Activated CD4-positive, alpha-beta memory T cell treated with anti-CD3 and anti-CD28 coated beads, Interleukin-2, amount 10 ng/mL, durations not matched to agents 7 days and 5 days (primary cell): Measurements from ENCODE around the gene ASF1A. TPM values are rescaled to one million over a fixed set of nuclear protein-coding genes. Genes with fewer than 3 reads are reported as not detected.
A peak's percentile ranks its signal among the peaks of the same experiment; 100 is the strongest.

Source experiments
- CTCF ChIA-PET: fragments of 350-600 bp; sonication (Branson Sonifier 250); formaldehyde crosslinking; loops from one replicate; lab custom pipeline; 2021; ENCODE audit warnings: antibody characterized with exemption, inconsistent platforms; lab: Charles Lee
- POLR2A ChIA-PET: fragments of 350-600 bp; sonication (Branson Sonifier 250); formaldehyde crosslinking; loops from one replicate; lab custom pipeline; 2021; ENCODE audit warnings: antibody characterized with exemption; lab: Charles Lee
- DNase-seq: peaks from one replicate; pipeline ENCODE4 v3.0.0-alpha.2; 2020
- H3K27ac Mint-ChIP-seq: one replicate; pipeline ENCODE4 v1.8.0; 2021; ENCODE audit warnings: mild to moderate bottlenecking, mixed read lengths
- H3K27me3 Mint-ChIP-seq: one replicate; pipeline ENCODE4 v1.8.0; 2021; ENCODE audit warnings: mixed read lengths
- H3K36me3 Mint-ChIP-seq: one replicate; pipeline ENCODE4 v1.8.0; 2021; ENCODE audit warnings: low read depth, mixed read lengths
- H3K4me1 Mint-ChIP-seq: one replicate; pipeline ENCODE4 v1.8.0; 2021; ENCODE audit warnings: mixed read lengths
- H3K4me3 Mint-ChIP-seq: one replicate; pipeline ENCODE4 v1.8.0; 2021; ENCODE audit warnings: mild to moderate bottlenecking, mixed read lengths
- H3K9me3 Mint-ChIP-seq: one replicate; pipeline ENCODE4 v1.8.0; 2021; ENCODE audit warnings: mixed read lengths
- total RNA-seq, 2 experiments: library from RNA; stranded (reverse); gene quantifications; one replicate each; pipeline ENCODE4 v1.2.3, GENCODE V29; 2021

ASF1A gene
- total RNA-seq, 2 experiments from 2014 or later: 55.7 to 59.8 TPM

- H3K27me3 Mint-ChIP-seq: no peaks in the 10 kb centered on the region
- peaks cover 86% of the 10 kb centered on the region for H3K36me3 Mint-ChIP-seq
- peak overlapping the region; percentile 5 for H3K27ac Mint-ChIP-seq
- CTCF ChIA-PET: interaction anchor here (0.7 kb wide), 1 partner anchor 116 kb away, joined by 5 read pairs; no protein-coding TSS in a partner anchor
- H3K4me1 Mint-ChIP-seq: peaks cover 77% of the 10 kb centered on the region
- H3K4me3 Mint-ChIP-seq: no peak overlapping the region
- POLR2A ChIA-PET: interaction anchor here (0.9 to 3.7 kb wide), 2 partner anchors 9 to 31 kb away, joined by 4 to 22 read pairs; partner anchors contain the start of gene ASF1A
- no peaks in the 10 kb centered on the region for H3K9me3 Mint-ChIP-seq
- DNase-seq: no peak
These were observed 8.8 kb downstream of the ASF1A start for GRCh38 chr6:118902726-118903125.

GRCh38 chr6:118903138-118903537 lies 9.2 kb downstream of the ASF1A start:
- H3K27ac Mint-ChIP-seq: peak overlapping the region; percentile 5
- DNase-seq: no peak
- H3K9me3 Mint-ChIP-seq: no peaks in the 10 kb centered on the region
- peaks cover 87% of the 10 kb centered on the region for H3K36me3 Mint-ChIP-seq
- no peaks in the 10 kb centered on the region for H3K27me3 Mint-ChIP-seq
- POLR2A ChIA-PET: interaction anchor here (3.7 kb wide), 1 partner anchor 10 kb away, joined by 22 read pairs; the partner anchor contains the start of gene ASF1A
- CTCF ChIA-PET: no interaction called here
- peaks cover 73% of the 10 kb centered on the region for H3K4me1 Mint-ChIP-seq
- no peak overlapping the region for H3K4me3 Mint-ChIP-seq

- POLR2A ChIA-PET: interaction anchor here (0.8 to 3.7 kb wide), 2 partner anchors 10 to 195 kb away, joined by 3 to 22 read pairs; partner anchors contain the start of gene ASF1A
- Mint-ChIP-seq H3K27ac (no peak overlapping the region), H3K9me3 (no peaks in the 10 kb centered on the region), H3K4me3 (no peak overlapping the region), H3K27me3 (no peaks in the 10 kb centered on the region), H3K36me3 (peaks cover 88% of the 10 kb centered on the region), H3K4me1 (peaks cover 71% of the 10 kb centered on the region)
- CTCF ChIA-PET: no interaction called here
- no peak for DNase-seq
These were observed 9.7 kb downstream of the ASF1A start for GRCh38 chr6:118903691-118904090.

- ChIA-PET POLR2A (interaction anchor here (1.2 to 3.7 kb wide), 2 partner anchors 12 to 30 kb away, joined by 3 to 22 read pairs; partner anchors contain the start of gene ASF1A), CTCF (interaction anchor here (1.0 to 1.5 kb wide), 3 partner anchors 8 to 10 kb away, joined by 3 to 5 read pairs (median 4); no protein-coding TSS in a partner anchor)
- H3K27me3 Mint-ChIP-seq: no peaks in the 10 kb centered on the region
- peaks cover 85% of the 10 kb centered on the region for H3K36me3 Mint-ChIP-seq
- H3K27ac Mint-ChIP-seq: no peak overlapping the region
- H3K9me3 Mint-ChIP-seq: no peaks in the 10 kb centered on the region
- H3K4me3 Mint-ChIP-seq: no peak overlapping the region
- no peak for DNase-seq
- H3K4me1 Mint-ChIP-seq: peaks cover 57% of the 10 kb centered on the region
These were observed 11.1 kb downstream of the ASF1A start for GRCh38 chr6:118905084-118905483.

GRCh38 chr6:118905851-118906250 lies 11.9 kb downstream of the ASF1A start:
- no peak for DNase-seq
- Mint-ChIP-seq H3K9me3 (no peaks in the 10 kb centered on the region), H3K27ac (peak overlapping the region; percentile 66), H3K4me3 (no peak overlapping the region), H3K27me3 (no peaks in the 10 kb centered on the region), H3K4me1 (peaks cover 49% of the 10 kb centered on the region), H3K36me3 (peaks cover 85% of the 10 kb centered on the region)
- POLR2A ChIA-PET: interaction anchor here (4.4 kb wide), 1 partner anchor 12 kb away, joined by 21 read pairs; the partner anchor contains the start of gene ASF1A
- CTCF ChIA-PET: interaction anchor here (1.5 kb wide), 1 partner anchor 9 kb away, joined by 4 read pairs; no protein-coding TSS in a partner anchor

- H3K9me3 Mint-ChIP-seq: no peaks in the 10 kb centered on the region
- H3K4me3 Mint-ChIP-seq: no peak overlapping the region
- ChIA-PET POLR2A (interaction anchor here (4.4 kb wide), 1 partner anchor 14 kb away, joined by 21 read pairs; the partner anchor contains the start of gene ASF1A), CTCF (interaction anchor here (0.5 to 1.5 kb wide), 3 partner anchors 12 to 1456 kb away, joined by 3 to 5 read pairs (median 4); no protein-coding TSS in a partner anchor)
- H3K4me1 Mint-ChIP-seq: peaks cover 27% of the 10 kb centered on the region
- H3K27me3 Mint-ChIP-seq: no peaks in the 10 kb centered on the region
- H3K27ac Mint-ChIP-seq: no peak overlapping the region
- H3K36me3 Mint-ChIP-seq: peaks cover 79% of the 10 kb centered on the region
- no peak for DNase-seq
These were observed 14.5 kb downstream of the ASF1A start for GRCh38 chr6:118908441-118908840.

- Mint-ChIP-seq H3K27me3 (no peaks in the 10 kb centered on the region), H3K27ac (no peak overlapping the region), H3K9me3 (no peaks in the 10 kb centered on the region), H3K4me3 (no peak overlapping the region), H3K4me1 (no peaks in the 10 kb centered on the region), H3K36me3 (peaks cover 71% of the 10 kb centered on the region)
- ChIA-PET POLR2A (interaction anchor here (0.8 kb wide), 1 partner anchor 19 kb away, joined by 3 read pairs; the partner anchor contains the start of gene ASF1A), CTCF (interaction anchor here (1.1 kb wide), 1 partner anchor 8 kb away, joined by 3 read pairs; no protein-coding TSS in a partner anchor)
- DNase-seq: no peak
These were observed 18.7 kb downstream of the ASF1A start for GRCh38 chr6:118912646-118913045.

- Mint-ChIP-seq H3K4me1 (no peaks in the 10 kb centered on the region), H3K4me3 (no peak overlapping the region), H3K27me3 (no peaks in the 10 kb centered on the region), H3K36me3 (peaks cover 67% of the 10 kb centered on the region), H3K9me3 (no peaks in the 10 kb centered on the region), H3K27ac (no peak overlapping the region)
- CTCF ChIA-PET: interaction anchor here (1.1 kb wide), 1 partner anchor 9 kb away, joined by 3 read pairs; no protein-coding TSS in a partner anchor
- POLR2A ChIA-PET: interaction anchor here (0.8 kb wide), 1 partner anchor 19 kb away, joined by 3 read pairs; the partner anchor contains the start of gene ASF1A
- no peak for DNase-seq
These were observed 19.2 kb downstream of the ASF1A start for GRCh38 chr6:118913161-118913560.

GRCh38 chr6:118914598-118914997 lies 20.6 kb downstream of the ASF1A start:
- Mint-ChIP-seq H3K4me1 (no peaks in the 10 kb centered on the region), H3K4me3 (no peak overlapping the region), H3K27me3 (no peaks in the 10 kb centered on the region), H3K36me3 (peaks cover 60% of the 10 kb centered on the region), H3K27ac (no peak overlapping the region), H3K9me3 (no peaks in the 10 kb centered on the region)
- POLR2A ChIA-PET: no interaction called here
- CTCF ChIA-PET: no interaction called here
- no peak for DNase-seq

GRCh38 chr6:118917546-118918328 lies 23.8 kb downstream of the ASF1A start:
- Mint-ChIP-seq H3K4me1 (no peaks in the 10 kb centered on the region), H3K4me3 (no peak overlapping the region), H3K27me3 (no peaks in the 10 kb centered on the region), H3K9me3 (no peaks in the 10 kb centered on the region), H3K27ac (no peak overlapping the region), H3K36me3 (peaks cover 67% of the 10 kb centered on the region)
- CTCF ChIA-PET: no interaction called here
- no peak for DNase-seq
- POLR2A ChIA-PET: interaction anchor here (1.0 kb wide), 1 partner anchor 8 kb away, joined by 3 read pairs; no protein-coding TSS in a partner anchor

- Mint-ChIP-seq H3K4me3 (no peak overlapping the region), H3K27me3 (no peaks in the 10 kb centered on the region), H3K4me1 (no peaks in the 10 kb centered on the region), H3K27ac (no peak overlapping the region), H3K9me3 (no peaks in the 10 kb centered on the region), H3K36me3 (peaks cover 61% of the 10 kb centered on the region)
- ChIA-PET CTCF (no interaction called here), POLR2A (interaction anchor here (1.0 kb wide), 1 partner anchor 9 kb away, joined by 3 read pairs; no protein-coding TSS in a partner anchor)
- DNase-seq: no peak
These were observed 24.4 kb downstream of the ASF1A start for GRCh38 chr6:118918329-118918725.

- DNase-seq: no peak
- Mint-ChIP-seq H3K4me1 (no peaks in the 10 kb centered on the region), H3K4me3 (no peak overlapping the region), H3K27me3 (no peaks in the 10 kb centered on the region), H3K36me3 (peaks cover 55% of the 10 kb centered on the region), H3K27ac (no peak overlapping the region), H3K9me3 (no peaks in the 10 kb centered on the region)
- ChIA-PET POLR2A (interaction anchor here (1.3 to 1.9 kb wide), 3 partner anchors 10 to 26 kb away, joined by 3 to 10 read pairs (median 3); partner anchors contain the start of gene MCM9), CTCF (interaction anchor here (1.4 kb wide), 1 partner anchor 190 kb away, joined by 3 read pairs; no protein-coding TSS in a partner anchor)
These were observed 27.1 kb downstream of the ASF1A start for GRCh38 chr6:118921084-118921483.
